NCI-H1105 treated with DMSO at 0.1 percent for 48 hours (cell line): Measurements from ENCODE around the gene GRHPR.

Experiments
- DNase-seq: peaks from one replicate; lab custom pipeline; 2025; lab: John Stamatoyannopoulos, UW

GRHPR gene

DNA sequence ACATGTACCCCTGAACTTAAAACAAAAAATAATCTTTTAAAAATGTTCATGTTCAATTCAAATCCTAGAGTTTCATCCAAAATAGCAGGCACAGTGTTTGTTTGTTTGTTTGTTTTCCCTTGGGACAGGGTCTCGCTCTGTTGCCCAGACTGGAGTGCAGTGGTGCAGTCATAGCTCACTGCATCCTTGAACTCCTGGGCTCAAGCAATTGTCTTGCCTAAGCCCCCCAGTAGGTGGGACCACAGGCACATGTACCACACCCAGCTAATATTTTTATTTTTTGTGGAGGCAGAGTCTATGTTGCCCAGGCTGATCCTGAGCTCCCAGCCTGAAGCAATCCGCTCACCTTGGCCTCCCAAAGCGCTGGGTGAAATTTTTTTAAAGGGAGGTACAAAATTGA, 58.3 kb downstream of the GRHPR start:
- DNase-seq = no peak

DNA sequence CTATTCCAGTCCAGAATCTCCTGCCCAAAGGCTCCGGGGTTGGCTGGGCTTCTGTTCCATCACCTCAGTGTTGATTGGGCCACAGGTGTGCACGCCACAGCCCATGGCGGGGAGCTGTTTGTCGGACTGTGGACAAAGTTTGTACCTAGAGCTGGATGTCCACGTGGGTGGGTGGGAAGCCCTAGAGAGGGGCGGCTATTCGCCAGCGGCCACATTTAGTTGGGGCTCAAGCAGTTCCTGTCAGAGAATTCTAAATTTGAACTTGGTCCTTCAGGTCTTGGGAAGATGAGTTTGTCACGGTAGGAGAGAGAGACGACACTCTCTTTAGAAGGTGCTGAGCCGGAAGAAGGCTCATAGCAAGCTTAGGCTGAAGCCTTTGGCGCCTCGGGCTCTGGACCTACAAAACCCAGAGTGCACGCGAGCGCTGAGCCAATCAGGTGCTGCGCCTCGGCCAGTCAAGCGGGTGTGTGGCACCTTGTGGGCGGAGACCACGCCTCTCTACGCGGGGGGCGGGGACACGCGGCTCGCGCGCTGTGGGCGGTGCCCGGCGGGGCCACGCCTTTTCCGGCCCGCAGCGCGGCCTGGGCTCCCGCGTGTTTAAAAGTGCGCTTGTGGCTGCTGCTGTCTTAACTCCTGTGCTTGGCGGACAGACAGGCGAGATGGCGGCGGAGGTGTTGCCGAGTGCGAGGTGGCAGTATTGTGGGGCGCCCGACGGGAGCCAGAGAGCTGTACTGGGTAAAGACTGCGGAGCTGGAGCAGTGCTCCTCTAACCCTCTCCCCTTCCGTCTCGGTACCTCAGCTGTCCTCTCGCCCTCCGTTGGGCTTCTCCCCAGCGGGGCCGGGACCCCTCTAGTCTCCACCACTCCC, 63.1 kb downstream of the GRHPR start, which contains the start of gene POLR1E:
Gene POLR1E (plus strand): TSS at position 560 of the 867 bp plus-strand sequence. CDS start 100 bp downstream, at position 660.
- peak; percentile 92 for DNase-seq

DNA sequence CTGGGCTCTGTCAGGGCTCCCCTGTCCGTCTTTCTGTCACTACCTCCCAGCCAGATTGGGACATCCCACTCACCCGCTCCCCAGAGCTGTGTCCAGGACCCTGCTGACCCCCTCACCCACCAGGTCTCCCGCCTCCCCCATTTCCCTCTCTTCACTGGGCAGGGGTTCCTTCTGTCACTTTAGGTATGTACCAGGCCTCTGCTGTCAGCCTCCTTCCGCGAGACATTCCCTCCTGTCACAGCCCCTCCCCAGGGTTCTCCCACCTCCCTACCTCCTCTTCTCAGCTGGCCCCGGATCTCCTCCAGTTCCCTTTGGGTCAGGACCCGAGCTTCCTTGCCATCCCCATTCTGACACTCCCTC, 63.7 kb downstream of the GRHPR start:
- DNase-seq = no peak
